Tibial nerve (tissue), 4 donors: Measurements from ENCODE around the gene FBXL17. TPM values are rescaled to one million over a fixed set of nuclear protein-coding genes. Genes with fewer than 3 reads are reported as not detected.

Source experiments
- DNase-seq, 2 donors: peaks; one replicate each; pipeline ENCODE4 v3.0.0-alpha.2; 2019; ENCODE audit warnings: low spot score in 2 of 2
- H3K27ac ChIP-seq, 4 donors: fragments of 200-600 bp; sonication (generic) in 3 of 4; one replicate each; pipeline ENCODE4 v1.5.1; 2017 to 2019; ENCODE audit warnings: mild to moderate bottlenecking in 1 of 4
- H3K27me3 ChIP-seq, 2 donors: fragments of 200-600 bp; sonication (generic) in 1 of 2; one replicate each; pipeline versions ENCODE4 v1.5.1 to v1.6.0; 2017 to 2019
- H3K36me3 ChIP-seq, 3 donors: fragments of 200-600 bp; sonication (generic); one replicate each; pipeline ENCODE4 v1.5.1; 2018 to 2019
- H3K4me1 ChIP-seq, 4 donors: fragments of 200-600 bp; sonication (generic) in 3 of 4; one replicate each; pipeline ENCODE4 v1.5.1; 2017 to 2019
- H3K4me3 ChIP-seq, 4 donors: fragments of 200-600 bp; sonication (generic) in 3 of 4; one replicate each; pipeline ENCODE4 v1.5.1; 2017 to 2019; ENCODE audit warnings: mild to moderate bottlenecking in 1 of 4, moderate library complexity in 1 of 4
- H3K9me3 ChIP-seq, 4 donors: fragments of 200-600 bp; sonication (generic) in 3 of 4; one replicate each; pipeline ENCODE4 v1.5.1; 2017 to 2019
- CTCF ChIP-seq, 5 experiments: fragments of 200-600 bp in 3 of 5; fragments of 450-650 bp in 2 of 5; sonication (generic) in 3 of 5; IDR thresholded peaks; one replicate each; pipeline ENCODE4 v1.5.1; 2016 to 2019; ENCODE audit warnings: antibody characterized with exemption in 5 of 5, mild to moderate bottlenecking in 3 of 5, moderate library complexity in 2 of 5
- EP300 ChIP-seq, 2 donors: sonication (generic); formaldehyde crosslinking; IDR thresholded peaks; one replicate each; pipeline ENCODE4 v1.6.1; 2017; ENCODE audit warnings: antibody characterized with exemption in 2 of 2, mild to moderate bottlenecking in 1 of 2
- POLR2A ChIP-seq, 2 donors: fragments of 450-650 bp; IDR thresholded peaks; one replicate each; pipeline ENCODE4 v1.6.1; 2017; ENCODE audit warnings: antibody characterized with exemption in 2 of 2, mild to moderate bottlenecking in 2 of 2, moderate library complexity in 2 of 2
- WGBS, 2 donors: methylation state at CpG; one replicate each; pipeline ENCODE4 v1.1.5; 2018; 5-methylcytosine and 5-hydroxymethylcytosine counted together
- total RNA-seq, 4 donors: library from RNA; depleted of rRNA; stranded (reverse); fragments of >200 nt; gene quantifications; one replicate each; pipeline ENCODE4 v1.1.0, GENCODE V29; 2016

Gene FBXL17
- total RNA-seq, 4 donors from 2014 or later: 16.5 to 19.0 (median 17.6) TPM

GRCh38 chr5:107966201-107966600 lies 415.7 kb downstream of the FBXL17 start:
- TF ChIP-seq CTCF (IDR thresholded peaks at IDR 0.05): no peak
- 100% methylated on average over 1 of the region's 1 CpG for WGBS, 2 donors
- H3K9me3 ChIP-seq: no peaks in the 10 kb centered on the region
- H3K4me1 ChIP-seq: no peaks in the 10 kb centered on the region
- no peak overlapping the region for H3K27ac ChIP-seq
- DNase-seq: no peak
- H3K27me3 ChIP-seq: no peaks in the 10 kb centered on the region
- no peak overlapping the region for H3K4me3 ChIP-seq
- H3K36me3 ChIP-seq: no peaks in the 10 kb centered on the region

GRCh38 chr5:107964722-107965121 lies 417.2 kb downstream of the FBXL17 start:
- Histone ChIP-seq H3K4me1 (no peaks in the 10 kb centered on the region), H3K9me3 (no peaks in the 10 kb centered on the region), H3K27me3 (no peaks in the 10 kb centered on the region), H3K4me3 (no peak overlapping the region), H3K36me3 (no peaks in the 10 kb centered on the region), H3K27ac (no peak overlapping the region)
- no peak for DNase-seq
- 97 to 100% methylated on average over 1 of the region's 1 CpG for WGBS, 2 donors
- TF ChIP-seq POLR2A (IDR thresholded peaks at IDR 0.05) (no peak), EP300 (IDR thresholded peaks at IDR 0.05) (no peak), CTCF (IDR thresholded peaks at IDR 0.05) (no peak)

DNA sequence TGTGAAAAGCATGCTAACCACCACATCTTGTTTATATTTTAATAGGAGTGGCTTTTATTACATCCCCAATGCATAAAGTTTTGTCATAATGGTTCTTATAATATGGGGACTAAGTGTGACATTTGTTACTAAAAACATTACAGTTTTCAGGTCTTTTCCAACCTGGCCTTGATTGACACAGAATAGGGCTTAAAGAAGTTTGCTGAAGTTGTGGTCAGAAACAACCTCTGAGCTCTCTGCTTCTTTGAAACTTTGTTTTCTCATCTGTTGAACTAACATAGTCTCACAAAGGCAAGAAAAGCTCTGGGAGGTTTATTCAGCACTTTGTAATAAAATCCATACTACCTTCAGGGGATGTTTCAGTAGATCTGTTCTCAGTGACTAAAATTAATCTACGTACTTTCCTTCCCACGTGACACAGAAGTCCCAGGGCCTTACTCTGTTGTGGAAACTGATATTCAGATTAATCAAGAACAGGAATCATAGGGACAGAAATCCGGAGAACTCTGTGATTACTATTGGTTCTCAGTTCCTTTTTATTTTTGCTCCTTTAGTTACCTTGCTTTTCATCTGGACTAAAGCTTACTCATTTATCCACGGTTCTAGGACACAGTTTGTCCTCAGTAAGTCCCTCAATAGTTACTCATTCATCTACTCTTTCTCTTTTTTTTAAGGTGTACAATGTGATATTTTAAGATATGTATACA lies 422.2 kb downstream of the FBXL17 start:
- WGBS, 2 donors: 82 to 83% methylated on average over 4 of the region's 4 CpGs
- no peak for TF ChIP-seq CTCF (IDR thresholded peaks at IDR 0.05)
- no peak for TF ChIP-seq EP300 (IDR thresholded peaks at IDR 0.05)
- no peak for TF ChIP-seq POLR2A (IDR thresholded peaks at IDR 0.05)
- no peaks in the 10 kb centered on the region for H3K36me3 ChIP-seq

DNA sequence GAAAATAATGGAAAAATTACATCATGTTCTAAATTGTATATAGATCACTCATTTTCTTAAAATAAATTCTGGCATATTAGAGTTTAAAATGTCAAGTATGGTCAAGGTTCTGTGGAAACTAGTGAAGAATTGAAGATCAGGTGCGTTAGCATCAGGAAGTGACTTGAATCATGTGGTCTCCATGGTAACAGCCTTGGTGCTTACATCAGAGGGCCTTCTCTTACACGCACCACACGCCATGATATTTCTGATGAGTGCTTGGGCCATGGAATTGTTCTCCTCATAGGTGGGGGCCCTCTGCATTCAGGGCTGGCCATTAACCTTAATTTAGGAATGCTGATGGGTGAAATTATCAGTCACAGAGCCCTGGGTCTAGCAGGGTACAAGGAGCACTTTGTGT lies 423.0 kb downstream of the FBXL17 start:
- DNase-seq: no peak
- Histone ChIP-seq H3K4me3 (no peak overlapping the region), H3K27ac (no peak overlapping the region), H3K4me1 (no peaks in the 10 kb centered on the region), H3K9me3 (no peaks in the 10 kb centered on the region), H3K27me3 (no peaks in the 10 kb centered on the region), H3K36me3 (no peaks in the 10 kb centered on the region)
- no peak for TF ChIP-seq POLR2A (IDR thresholded peaks at IDR 0.05)
- TF ChIP-seq CTCF (IDR thresholded peaks at IDR 0.05): no peak
- no peak for TF ChIP-seq EP300 (IDR thresholded peaks at IDR 0.05)
- WGBS, 2 donors: 90 to 97% methylated on average over 3 of the region's 3 CpGs

More for the DNA sequence above, 422.2 kb downstream of the FBXL17 start:
- DNase-seq: no peak
- H3K27me3 ChIP-seq: no peaks in the 10 kb centered on the region
- H3K27ac ChIP-seq: no peak overlapping the region
- H3K9me3 ChIP-seq: no peaks in the 10 kb centered on the region
- H3K4me3 ChIP-seq: no peak overlapping the region
- no peaks in the 10 kb centered on the region for H3K4me1 ChIP-seq

DNA sequence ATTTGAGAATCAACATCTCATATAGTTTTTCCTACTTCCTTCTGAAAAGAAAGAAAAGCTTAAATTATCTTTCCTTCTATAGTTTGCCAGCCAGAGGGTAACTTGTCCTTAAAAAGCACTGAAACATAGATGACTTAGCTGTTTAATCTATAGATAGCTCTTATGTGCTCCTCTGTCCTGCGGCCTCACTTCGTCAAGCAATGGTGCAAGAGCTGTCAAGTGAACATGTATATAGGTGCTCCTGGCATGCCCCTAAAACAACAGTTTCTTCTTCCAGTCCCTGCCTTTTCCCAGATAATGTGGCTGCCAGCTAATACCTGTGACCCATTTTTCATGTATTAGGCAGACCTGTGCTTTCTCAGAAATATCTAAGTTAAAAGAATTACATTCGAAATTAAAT lies 423.5 kb downstream of the FBXL17 start:
- H3K27me3 ChIP-seq: no peaks in the 10 kb centered on the region

More for the DNA sequence above, 423.5 kb downstream of the FBXL17 start:
- Histone ChIP-seq H3K27ac (no peak overlapping the region), H3K36me3 (no peaks in the 10 kb centered on the region), H3K9me3 (no peaks in the 10 kb centered on the region), H3K4me3 (no peak overlapping the region), H3K4me1 (no peaks in the 10 kb centered on the region)
- no peak for TF ChIP-seq CTCF (IDR thresholded peaks at IDR 0.05)
- no peak for TF ChIP-seq POLR2A (IDR thresholded peaks at IDR 0.05)
- TF ChIP-seq EP300 (IDR thresholded peaks at IDR 0.05): no peak
- DNase-seq: no peak
- WGBS, 2 donors: 95 to 97% methylated on average over 3 of the region's 3 CpGs
